Ovary (tissue), 9 donors: ENCODE measurements around the gene CCDC188. TPM values are rescaled to one million over a fixed set of nuclear protein-coding genes. Genes with fewer than 3 reads are reported as not detected.

Source experiments
- DNase-seq, 5 donors: peaks; one replicate each; pipeline ENCODE4 v3.0.0-alpha.2; 2019 to 2020
- H3K27ac ChIP-seq, 2 donors: fragments of 200-600 bp; one replicate each; pipeline versions ENCODE4 v1.5.1 to v1.8.0; 2019 to 2022
- H3K27me3 ChIP-seq: fragments of 200-600 bp; one replicate; pipeline ENCODE4 v1.8.0; 2022
- H3K36me3 ChIP-seq: fragments of 200-600 bp; sonication (generic); one replicate; pipeline ENCODE4 v1.5.1; 2019
- H3K4me1 ChIP-seq: one replicate; pipeline ENCODE4 v1.8.1; 2013; ENCODE audit warnings: mild to moderate bottlenecking, moderate library complexity; ENCODE audit not compliant: insufficient read depth
- H3K4me3 ChIP-seq: fragments of 200-600 bp; sonication (generic); one replicate; pipeline ENCODE4 v1.5.1; 2017
- H3K9me3 ChIP-seq, 2 donors: fragments of 200-600 bp in 1 of 2; sonication (generic) in 1 of 2; one replicate each; pipeline versions ENCODE4 v1.5.1 to v1.8.1; 2013 to 2019; ENCODE audit warnings: mild to moderate bottlenecking in 1 of 2, moderate library complexity in 1 of 2
- CTCF ChIP-seq, 3 donors: fragments of 450-650 bp in 2 of 3; fragments of 200-600 bp in 1 of 3; IDR thresholded peaks; one replicate each; pipeline versions ENCODE4 v1.5.1 to v1.8.0; 2016 to 2022; ENCODE audit warnings: antibody characterized with exemption in 3 of 3, mild to moderate bottlenecking in 1 of 3
- EP300 ChIP-seq: sonication (generic); formaldehyde crosslinking; IDR thresholded peaks from one replicate; pipeline ENCODE4 v1.6.1; 2017; ENCODE audit warnings: antibody characterized with exemption
- POLR2A ChIP-seq: fragments of 450-650 bp; IDR thresholded peaks from one replicate; pipeline ENCODE4 v1.6.1; 2017; ENCODE audit warnings: antibody characterized with exemption, mild to moderate bottlenecking, moderate library complexity
- WGBS, 3 donors: extraction: QIAGEN DNeasy Blood & Tissue Kit in 1 of 3; methylation state at CpG; one replicate each; pipeline versions ENCODE4 v1.1.5 to v1.1.7; 2013 to 2017; 5-methylcytosine and 5-hydroxymethylcytosine counted together
- intact Hi-C, 4 donors: fragments of 100-400 bp; cut with DNase I; formaldehyde crosslinking; loops; one replicate each; pipeline versions ENCODE4 v1.11.0 to v1.15.1; 2022 to 2023
- polyA plus RNA-seq, 2 donors: library from polyadenylated mRNA; stranded (reverse); fragments of 200-250 nt in 1 of 2; fragments of 350-450 nt in 1 of 2; fragmentation: Illumina TruSeq in 1 of 2; extraction: RNeasy Lipid Tissue Mini Kit (QIAGEN cat#74804) in 1 of 2; gene quantifications; one replicate each; pipeline ENCODE4 v1.2.3, GENCODE V29; 2013 to 2014
- total RNA-seq, 7 donors: library from RNA; depleted of rRNA in 2 of 7; stranded (reverse); fragments of >200 nt in 2 of 7; fragmentation: NEBNext Ultra II Directional in 3 of 7; extraction: Animal tissue kit (Norgen Biotek cat#: 25700) in 3 of 7; gene quantifications; one replicate each; pipeline versions ENCODE4 v1.1.0 to v1.2.4, GENCODE V29; 2016 to 2023
- donor health status: DM: no; HTN: no; CAD: no; lungs with moderate emphysema.
- donor health status: DM: no; HTN: no; CAD: no.
- donor health status: Bipolar disorder and iron deficiency.
- donor health status: DM: yes; HTN: yes; CAD: no.
- donor health status: DM: no; HTN: no; CAD: no.
- donor health status: DM: yes; HTN: yes; CAD: no.

Gene CCDC188
- total and polyA plus RNA-seq, 9 donors: 0.27 to 1.1 (median 0.42) TPM; not detected in 1

DNA sequence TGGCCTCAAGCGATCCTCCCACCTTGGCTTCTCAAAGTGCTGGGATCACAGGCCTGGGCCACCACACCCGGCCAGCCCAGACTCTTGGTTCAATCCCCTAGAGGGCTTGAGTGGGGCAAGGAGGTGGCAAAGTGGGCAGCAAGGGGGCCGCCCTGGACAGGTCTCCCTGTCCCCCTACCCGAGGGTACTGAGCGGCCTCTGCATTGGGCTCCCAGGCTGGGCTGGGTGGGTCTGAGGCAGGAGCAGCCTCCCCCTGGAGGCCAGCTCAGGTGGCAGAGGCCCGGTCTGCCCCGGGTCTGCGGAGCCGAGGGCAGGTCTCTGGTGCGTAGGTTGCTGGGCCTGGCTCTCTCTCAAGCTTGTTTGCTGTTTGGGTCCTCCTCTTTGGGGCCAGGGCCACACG, 22.4 kb upstream of the CCDC188 start:
- 82 to 96% (median 90%) methylated on average over 9 to 11 of the region's 11 CpGs for WGBS, 3 donors
- Histone ChIP-seq H3K9me3 (no peaks in the 10 kb centered on the region), H3K27ac (no peak overlapping the region), H3K36me3 (no peaks in the 10 kb centered on the region), H3K4me1 (no peaks in the 10 kb centered on the region), H3K27me3 (no peaks in the 10 kb centered on the region), H3K4me3 (no peak overlapping the region)
- no peak for DNase-seq
- TF ChIP-seq EP300 (no peak), POLR2A (no peak), CTCF (IDR thresholded peaks at IDR 0.05) (no peak)
- intact Hi-C loops: no loop called here

DNA sequence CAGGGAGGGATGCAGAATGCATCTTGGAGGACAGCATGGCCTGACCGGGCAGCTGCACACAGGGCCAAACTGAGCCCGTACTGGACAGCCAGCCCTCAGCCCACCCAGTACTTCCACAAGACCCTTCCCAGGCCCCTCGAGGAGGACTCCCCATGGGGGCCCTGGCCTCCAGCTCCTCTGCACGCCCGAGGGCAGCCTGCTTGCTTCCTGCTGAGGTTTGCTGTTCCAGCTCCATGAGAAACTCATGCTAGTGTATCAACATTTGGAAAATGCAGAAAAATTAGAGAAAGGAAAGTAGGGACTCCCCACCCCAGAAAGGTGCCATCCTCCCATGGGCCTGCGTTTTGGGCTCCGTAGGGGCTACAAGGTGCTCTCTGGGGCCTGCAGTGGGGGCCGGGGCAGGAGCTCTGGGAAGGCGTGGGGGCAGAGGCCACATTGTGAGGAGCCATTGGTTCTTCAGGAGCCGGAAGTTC, 21.3 kb upstream of the CCDC188 start:
- intact Hi-C loops: no loop called here
- no peak overlapping the region for H3K27ac ChIP-seq

DNA sequence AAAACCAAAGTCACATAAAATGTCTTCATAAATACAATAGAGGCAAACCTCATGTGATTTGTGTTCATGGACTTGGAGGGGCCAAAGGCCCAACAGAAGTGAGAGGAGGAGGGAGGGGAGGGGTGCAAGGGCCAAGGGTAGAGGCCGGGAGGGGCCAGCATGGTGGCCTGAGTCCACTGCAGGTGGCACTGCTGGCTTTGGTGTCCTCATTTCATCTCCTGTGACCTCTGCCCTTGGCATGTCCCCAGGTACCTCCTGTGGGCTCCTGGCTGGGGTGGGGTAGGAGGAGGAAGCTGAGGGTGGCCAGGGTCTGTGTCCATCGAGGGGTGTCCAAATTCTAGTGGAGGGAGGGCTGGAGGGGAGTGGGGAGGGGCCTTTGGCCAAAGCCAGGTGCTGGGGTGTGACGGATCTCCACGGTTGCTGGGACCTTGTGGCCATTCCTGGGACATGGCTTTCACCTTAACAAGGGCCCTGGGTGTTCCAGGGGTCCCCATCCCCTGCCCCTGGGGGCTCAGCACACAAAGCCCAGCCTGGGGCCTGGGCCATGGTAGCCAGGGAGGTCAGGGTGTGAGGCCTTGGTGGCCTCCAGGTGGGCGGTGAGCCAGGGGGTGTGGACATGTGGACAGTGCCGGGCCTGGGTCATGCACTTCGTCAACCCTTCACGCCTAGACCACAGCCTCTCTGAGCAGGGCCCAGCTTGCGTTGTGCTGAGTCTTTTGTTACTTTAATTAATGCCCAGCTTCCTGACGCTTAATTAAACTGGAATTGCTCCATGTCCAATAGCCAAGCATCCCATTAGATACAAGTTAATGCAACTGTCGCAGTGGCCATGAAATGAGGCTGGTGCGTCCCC, 20.7 kb upstream of the CCDC188 start:
- intact Hi-C loops: no loop called here
- Histone ChIP-seq H3K9me3 (no peaks in the 10 kb centered on the region), H3K4me3 (no peak overlapping the region), H3K36me3 (no peaks in the 10 kb centered on the region), H3K27me3 (no peaks in the 10 kb centered on the region), H3K27ac (no peak overlapping the region), H3K4me1 (no peaks in the 10 kb centered on the region)
- TF ChIP-seq EP300 (no peak), CTCF (IDR thresholded peaks at IDR 0.05) (no peak)
- WGBS, 3 donors: 84 to 89% (median 87%) methylated on average over 12 of the region's 12 CpGs
- no peak for DNase-seq

More for the DNA sequence above, 21.3 kb upstream of the CCDC188 start:
- Histone ChIP-seq H3K27me3 (no peaks in the 10 kb centered on the region), H3K9me3 (no peaks in the 10 kb centered on the region), H3K36me3 (no peaks in the 10 kb centered on the region), H3K4me1 (no peaks in the 10 kb centered on the region), H3K4me3 (no peak overlapping the region)
- WGBS, 3 donors: 80 to 85% (median 83%) methylated on average over 10 of the region's 10 CpGs
- TF ChIP-seq CTCF (IDR thresholded peaks at IDR 0.05) (no peak), EP300 (no peak), POLR2A (no peak)
- no peak for DNase-seq

DNA sequence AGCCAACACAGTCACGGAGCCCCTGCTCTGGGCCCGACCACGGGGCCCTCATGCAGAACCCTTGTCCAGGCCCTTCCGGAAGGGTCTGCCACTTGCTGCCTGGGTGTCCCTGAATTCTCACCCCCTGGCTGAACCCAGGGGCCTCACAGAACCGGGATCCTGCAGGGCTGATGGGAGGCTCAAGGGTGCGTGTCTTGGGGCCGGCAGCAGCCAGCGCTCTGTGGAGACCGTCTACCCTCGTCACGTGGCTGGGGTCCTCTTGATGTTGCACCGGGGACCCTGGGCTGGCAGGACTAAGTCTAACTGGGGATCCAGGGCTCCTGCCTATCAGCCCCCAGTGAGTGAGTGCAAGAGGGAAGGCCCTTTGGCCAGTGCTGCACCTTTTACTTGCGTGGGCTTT, 19.3 kb upstream of the CCDC188 start:
- Histone ChIP-seq H3K27ac (no peak overlapping the region), H3K27me3 (no peaks in the 10 kb centered on the region), H3K4me3 (no peak overlapping the region), H3K36me3 (no peaks in the 10 kb centered on the region), H3K4me1 (no peaks in the 10 kb centered on the region), H3K9me3 (no peaks in the 10 kb centered on the region)
- intact Hi-C loops: no loop called here
- TF ChIP-seq EP300 (no peak), POLR2A (no peak), CTCF (IDR thresholded peaks at IDR 0.05) (no peak)
- DNase-seq: no peak
- 90 to 92% (median 91%) methylated on average over 12 to 13 of the region's 13 CpGs for WGBS, 3 donors
